Right atrium auricular region (tissue), 2 donors: ENCODE measurements around the gene FCHO1. TPM values are rescaled to one million over a fixed set of nuclear protein-coding genes. Genes with fewer than 3 reads are reported as not detected.

Experiments
- DNase-seq: peaks from one replicate; pipeline ENCODE4 v3.0.0-alpha.2; 2019; ENCODE audit warnings: low spot score
- H3K27ac ChIP-seq, 2 donors: fragments of 200-600 bp; sonication (generic); 1 replicate in 1 of 2; 2 replicates in 1 of 2; pipeline ENCODE4 v1.5.1; 2016 to 2019
- H3K27me3 ChIP-seq, 2 donors: fragments of 200-600 bp; sonication (generic); one replicate each; pipeline versions ENCODE4 v1.5.1 to v1.6.0; 2017 to 2019
- H3K36me3 ChIP-seq: fragments of 200-600 bp; sonication (generic); one replicate; pipeline ENCODE4 v1.5.1; 2016
- H3K4me1 ChIP-seq, 2 donors: fragments of 200-600 bp; sonication (generic); one replicate each; pipeline versions ENCODE4 v1.5.1 to v1.6.0; 2017 to 2019
- H3K4me3 ChIP-seq, 2 donors: fragments of 200-600 bp; sonication (generic); 1 replicate in 1 of 2; 2 replicates in 1 of 2; pipeline ENCODE4 v1.5.1; 2017 to 2019; ENCODE audit warnings: mild to moderate bottlenecking in 1 of 2, moderate library complexity in 1 of 2
- H3K9me3 ChIP-seq, 2 donors: fragments of 200-600 bp; sonication (generic); one replicate each; pipeline ENCODE4 v1.5.1; 2019
- CTCF ChIP-seq, 2 donors: fragments of 200-600 bp; sonication (generic); IDR thresholded peaks; one replicate each; pipeline ENCODE4 v1.5.1; 2019; ENCODE audit warnings: antibody characterized with exemption in 2 of 2
- total RNA-seq, 2 donors: library from RNA; depleted of rRNA; stranded (reverse); fragments of >200 nt; gene quantifications; one replicate each; pipeline ENCODE4 v1.1.0, GENCODE V29; 2016

FCHO1 gene
- total RNA-seq, 2 donors from 2014 or later, result 0.19 to 1.3 TPM

GRCh38 chr19:17811103-17811502 lies 59.8 kb downstream of the FCHO1 start:
- Histone ChIP-seq H3K4me1 (no peaks in the 10 kb centered on the region), H3K27me3 (no peaks in the 10 kb centered on the region), H3K4me3 (no peak overlapping the region), H3K9me3 (peaks cover 0 to 9% of the 10 kb centered on the region in 2 donors), H3K36me3 (no peaks in the 10 kb centered on the region), H3K27ac (no peak overlapping the region)
- DNase-seq, result no peak
- no peak for TF ChIP-seq CTCF (IDR thresholded peaks at IDR 0.05)

GRCh38 chr19:17811681-17812080 lies 60.4 kb downstream of the FCHO1 start:
- H3K27me3 ChIP-seq, result no peaks in the 10 kb centered on the region
- no peaks in the 10 kb centered on the region for H3K36me3 ChIP-seq
- TF ChIP-seq CTCF (IDR thresholded peaks at IDR 0.05), result no peak
- H3K4me3 ChIP-seq, result no peak overlapping the region
- DNase-seq, result no peak
- H3K27ac ChIP-seq, result no peak overlapping the region
- H3K9me3 ChIP-seq, result peaks cover 0 to 9% of the 10 kb centered on the region in 2 donors
- H3K4me1 ChIP-seq, result no peaks in the 10 kb centered on the region

- Histone ChIP-seq H3K4me1 (no peaks in the 10 kb centered on the region), H3K27me3 (no peaks in the 10 kb centered on the region), H3K9me3 (peaks cover 0 to 9% of the 10 kb centered on the region in 2 donors), H3K36me3 (no peaks in the 10 kb centered on the region), H3K27ac (no peak overlapping the region), H3K4me3 (no peak overlapping the region)
- no peak for TF ChIP-seq CTCF (IDR thresholded peaks at IDR 0.05)
- no peak for DNase-seq
These were observed 60.8 kb downstream of the FCHO1 start for GRCh38 chr19:17812099-17812498.

- DNase-seq, result no peak
- TF ChIP-seq CTCF (IDR thresholded peaks at IDR 0.05), result no peak
- Histone ChIP-seq H3K4me1 (no peaks in the 10 kb centered on the region), H3K27me3 (no peaks in the 10 kb centered on the region), H3K4me3 (no peak overlapping the region), H3K9me3 (no peaks in the 10 kb centered on the region), H3K27ac (no peak overlapping the region), H3K36me3 (no peaks in the 10 kb centered on the region)
These were observed 66.5 kb downstream of the FCHO1 start for GRCh38 chr19:17817668-17818363.

- Histone ChIP-seq H3K4me3 (no peak within 1 kb of the TSS), H3K27ac (no peak within 1 kb of the TSS), H3K9me3 (no peaks in the 10 kb centered on the region), H3K27me3 (no peaks in the 10 kb centered on the region), H3K4me1 (no peaks in the 10 kb centered on the region), H3K36me3 (no peaks in the 10 kb centered on the region)
- no peak for TF ChIP-seq CTCF (IDR thresholded peaks at IDR 0.05)
- DNase-seq, result no peak
These were observed 69.9 kb downstream of the FCHO1 start, which contains the start of gene INSL3 for GRCh38 chr19:17821190-17821589. Gene INSL3 (minus strand): TSS chr19:17821519. CDS start chr19:17821506, 13 bp downstream.

GRCh38 chr19:17824339-17824738 lies 73.1 kb downstream of the FCHO1 start:
- H3K4me1 ChIP-seq, result no peaks in the 10 kb centered on the region

More at GRCh38 chr19:17824339-17824738, 73.1 kb downstream of the FCHO1 start:
- TF ChIP-seq CTCF (IDR thresholded peaks at IDR 0.05), result no peak
- no peak overlapping the region for H3K4me3 ChIP-seq
- no peaks in the 10 kb centered on the region for H3K36me3 ChIP-seq
- DNase-seq, result no peak
- no peak overlapping the region for H3K27ac ChIP-seq
- H3K9me3 ChIP-seq, result no peaks in the 10 kb centered on the region
- no peaks in the 10 kb centered on the region for H3K27me3 ChIP-seq
